ENCODE results near the gene SETMAR. TPM values are rescaled to one million over a fixed set of nuclear protein-coding genes. Genes with fewer than 3 reads are reported as not detected.

SETMAR gene
- 26.1 TPM for polyA plus RNA-seq (2013, experiment 1 of 2)
- polyA plus RNA-seq (2013, experiment 2 of 2) = 26.7 TPM

GRCh38 chr3:4303187-4304123, at the start of gene SETMAR:
Gene SETMAR, plus strand, starts transcription at chr3:4303369. Its CDS starts 2 bp downstream, at chr3:4303371.
- H3K27me3 ChIP-seq (ENCODE audit: insufficient read depth, low read length) = no peaks in the 10 kb centered on the region
- peak within 1 kb of the TSS; percentile 77 for H3K4me3 ChIP-seq (ENCODE audit: low read length)
- peaks cover 13% of the 10 kb centered on the region for H3K4me1 ChIP-seq (ENCODE audit: insufficient read depth, low read length)
- H3K36me3 ChIP-seq (ENCODE audit: insufficient read depth, low read length) = peaks cover 13% of the 10 kb centered on the region
- peak within 1 kb of the TSS; percentile 90 for H3K9ac ChIP-seq (ENCODE audit: low read depth, low read length)
- no peaks in the 10 kb centered on the region for H3K9me3 ChIP-seq (ENCODE audit: insufficient read depth, low read depth, low read length)
- peak within 1 kb of the TSS; percentile 77 for H3K27ac ChIP-seq (ENCODE audit: low read depth, low read length)
- 4% methylated on average over 62 of the region's 62 CpGs for WGBS

GRCh38 chr3:4261406-4261805, 41.8 kb upstream of the SETMAR start:
- Histone ChIP-seq H3K4me3 (ENCODE audit: low read length) (no peak overlapping the region), H3K27me3 (ENCODE audit: insufficient read depth, low read length) (no peaks in the 10 kb centered on the region), H3K36me3 (ENCODE audit: insufficient read depth, low read length) (no peaks in the 10 kb centered on the region), H3K27ac (ENCODE audit: low read depth, low read length) (no peak overlapping the region), H3K9ac (ENCODE audit: low read depth, low read length) (no peak overlapping the region), H3K4me1 (ENCODE audit: insufficient read depth, low read length) (no peaks in the 10 kb centered on the region), H3K9me3 (ENCODE audit: insufficient read depth, low read depth, low read length) (no peaks in the 10 kb centered on the region)
- 94% methylated on average over 6 of the region's 6 CpGs for WGBS

- H3K4me3 ChIP-seq (ENCODE audit: low read length) = no peak overlapping the region
- 95% methylated on average over 5 of the region's 6 CpGs for WGBS
- no peak overlapping the region for H3K27ac ChIP-seq (ENCODE audit: low read depth, low read length)
- H3K36me3 ChIP-seq (ENCODE audit: insufficient read depth, low read length) = no peaks in the 10 kb centered on the region
- H3K9ac ChIP-seq (ENCODE audit: low read depth, low read length) = no peak overlapping the region
- no peaks in the 10 kb centered on the region for H3K9me3 ChIP-seq (ENCODE audit: insufficient read depth, low read depth, low read length)
- no peaks in the 10 kb centered on the region for H3K4me1 ChIP-seq (ENCODE audit: insufficient read depth, low read length)
- H3K27me3 ChIP-seq (ENCODE audit: insufficient read depth, low read length) = no peaks in the 10 kb centered on the region
Observed at GRCh38 chr3:4264040-4264439, 39.1 kb upstream of the SETMAR start.

GRCh38 chr3:4270720-4271119, 32.4 kb upstream of the SETMAR start:
- Histone ChIP-seq H3K9ac (ENCODE audit: low read depth, low read length) (no peak overlapping the region), H3K4me3 (ENCODE audit: low read length) (no peak overlapping the region), H3K4me1 (ENCODE audit: insufficient read depth, low read length) (no peaks in the 10 kb centered on the region), H3K27ac (ENCODE audit: low read depth, low read length) (no peak overlapping the region), H3K9me3 (ENCODE audit: insufficient read depth, low read depth, low read length) (no peaks in the 10 kb centered on the region), H3K27me3 (ENCODE audit: insufficient read depth, low read length) (no peaks in the 10 kb centered on the region), H3K36me3 (ENCODE audit: insufficient read depth, low read length) (no peaks in the 10 kb centered on the region)
- WGBS = 79% methylated on average over 1 of the region's 3 CpGs

GRCh38 chr3:4271834-4272233, 31.3 kb upstream of the SETMAR start:
- no peaks in the 10 kb centered on the region for H3K9me3 ChIP-seq (ENCODE audit: insufficient read depth, low read depth, low read length)
- no peak overlapping the region for H3K27ac ChIP-seq (ENCODE audit: low read depth, low read length)
- no peak overlapping the region for H3K9ac ChIP-seq (ENCODE audit: low read depth, low read length)
- H3K4me3 ChIP-seq (ENCODE audit: low read length) = no peak overlapping the region
- no peaks in the 10 kb centered on the region for H3K27me3 ChIP-seq (ENCODE audit: insufficient read depth, low read length)
- H3K36me3 ChIP-seq (ENCODE audit: insufficient read depth, low read length) = no peaks in the 10 kb centered on the region
- 40% methylated on average over 4 of the region's 4 CpGs for WGBS
- H3K4me1 ChIP-seq (ENCODE audit: insufficient read depth, low read length) = no peaks in the 10 kb centered on the region

- 0 out of 2 replicates have a peak, but pooled peaks cover 2% of the 10 kb centered on the region for H3K27me3 ChIP-seq (ENCODE audit: insufficient read depth, low read length)
- WGBS = 91% methylated on average over 2 of the region's 2 CpGs
- no peak overlapping the region for H3K4me3 ChIP-seq (ENCODE audit: low read length)
- H3K9me3 ChIP-seq (ENCODE audit: insufficient read depth, low read depth, low read length) = no peaks in the 10 kb centered on the region
- no peak overlapping the region for H3K27ac ChIP-seq (ENCODE audit: low read depth, low read length)
- no peaks in the 10 kb centered on the region for H3K36me3 ChIP-seq (ENCODE audit: insufficient read depth, low read length)
- H3K4me1 ChIP-seq (ENCODE audit: insufficient read depth, low read length) = peaks cover 1% of the 10 kb centered on the region
- no peak overlapping the region for H3K9ac ChIP-seq (ENCODE audit: low read depth, low read length)
Observed at GRCh38 chr3:4279516-4280105, 23.6 kb upstream of the SETMAR start.

GRCh38 chr3:4281991-4282390, 21.2 kb upstream of the SETMAR start:
- WGBS = no CpG with 5 or more reads among the region's 2 CpGs
- no peak overlapping the region for H3K4me3 ChIP-seq (ENCODE audit: low read length)
- H3K4me1 ChIP-seq (ENCODE audit: insufficient read depth, low read length) = peaks cover 9% of the 10 kb centered on the region
- H3K9ac ChIP-seq (ENCODE audit: low read depth, low read length) = no peak overlapping the region
- H3K9me3 ChIP-seq (ENCODE audit: insufficient read depth, low read depth, low read length) = no peaks in the 10 kb centered on the region
- H3K36me3 ChIP-seq (ENCODE audit: insufficient read depth, low read length) = no peaks in the 10 kb centered on the region
- 0 out of 2 replicates have a peak, but pooled peaks cover 2% of the 10 kb centered on the region for H3K27me3 ChIP-seq (ENCODE audit: insufficient read depth, low read length)
- H3K27ac ChIP-seq (ENCODE audit: low read depth, low read length) = no peak overlapping the region

- Histone ChIP-seq H3K27ac (ENCODE audit: low read depth, low read length) (no peak overlapping the region), H3K27me3 (ENCODE audit: insufficient read depth, low read length) (0 out of 2 replicates have a peak, but pooled peaks cover 2% of the 10 kb centered on the region), H3K9me3 (ENCODE audit: insufficient read depth, low read depth, low read length) (no peaks in the 10 kb centered on the region), H3K36me3 (ENCODE audit: insufficient read depth, low read length) (no peaks in the 10 kb centered on the region), H3K4me1 (ENCODE audit: insufficient read depth, low read length) (peaks cover 9% of the 10 kb centered on the region), H3K4me3 (ENCODE audit: low read length) (no peak overlapping the region), H3K9ac (ENCODE audit: low read depth, low read length) (no peak overlapping the region)
- 56% methylated on average over 3 of the region's 4 CpGs for whole genome bisulfite sequencing
Observed at GRCh38 chr3:4284865-4285264, 18.3 kb upstream of the SETMAR start.

- no peak overlapping the region for H3K4me3 ChIP-seq (ENCODE audit: low read length)
- no peak overlapping the region for H3K27ac ChIP-seq (ENCODE audit: low read depth, low read length)
- no peaks in the 10 kb centered on the region for H3K27me3 ChIP-seq (ENCODE audit: insufficient read depth, low read length)
- H3K4me1 ChIP-seq (ENCODE audit: insufficient read depth, low read length) = peaks cover 16% of the 10 kb centered on the region
- 96% methylated on average over 2 of the region's 4 CpGs for WGBS
- no peak overlapping the region for H3K9ac ChIP-seq (ENCODE audit: low read depth, low read length)
- no peaks in the 10 kb centered on the region for H3K9me3 ChIP-seq (ENCODE audit: insufficient read depth, low read depth, low read length)
- H3K36me3 ChIP-seq (ENCODE audit: insufficient read depth, low read length) = no peaks in the 10 kb centered on the region
Observed at GRCh38 chr3:4289044-4289443, 14.1 kb upstream of the SETMAR start.

GRCh38 chr3:4290272-4290893, 12.8 kb upstream of the SETMAR start:
- H3K36me3 ChIP-seq (ENCODE audit: insufficient read depth, low read length) = no peaks in the 10 kb centered on the region
- no peak overlapping the region for H3K27ac ChIP-seq (ENCODE audit: low read depth, low read length)
- H3K4me1 ChIP-seq (ENCODE audit: insufficient read depth, low read length) = 0 out of 2 replicates have a peak, but pooled peaks cover 8% of the 10 kb centered on the region
- H3K9me3 ChIP-seq (ENCODE audit: insufficient read depth, low read depth, low read length) = no peaks in the 10 kb centered on the region
- WGBS = 15% methylated on average over 4 of the region's 5 CpGs
- H3K4me3 ChIP-seq (ENCODE audit: low read length) = no peak overlapping the region
- no peaks in the 10 kb centered on the region for H3K27me3 ChIP-seq (ENCODE audit: insufficient read depth, low read length)
- no peak overlapping the region for H3K9ac ChIP-seq (ENCODE audit: low read depth, low read length)

- Histone ChIP-seq H3K9ac (ENCODE audit: low read depth, low read length) (no peak overlapping the region), H3K4me1 (ENCODE audit: insufficient read depth, low read length) (0 out of 2 replicates have a peak, but pooled peaks cover 10% of the 10 kb centered on the region), H3K9me3 (ENCODE audit: insufficient read depth, low read depth, low read length) (no peaks in the 10 kb centered on the region), H3K4me3 (ENCODE audit: low read length) (no peak overlapping the region), H3K36me3 (ENCODE audit: insufficient read depth, low read length) (no peaks in the 10 kb centered on the region), H3K27ac (ENCODE audit: low read depth, low read length) (no peak overlapping the region), H3K27me3 (ENCODE audit: insufficient read depth, low read length) (no peaks in the 10 kb centered on the region)
- 60% methylated on average over 1 of the region's 3 CpGs for WGBS
Observed at GRCh38 chr3:4292301-4292700, 10.9 kb upstream of the SETMAR start.
